SK-N-MC (cell line): ENCODE measurements around the gene PTPRN2.

Source experiments
- EZH2 ChIP-seq: fragments of 200-600 bp; sonication (generic); IDR thresholded peaks from one replicate; pipeline ENCODE4 v1.6.1; 2017; ENCODE audit warnings: antibody characterized with exemption
- FOXP2 ChIP-seq: optimal IDR thresholded peaks from 2 replicates; pipeline ENCODE3; 2011; ENCODE audit warnings: mild to moderate bottlenecking, moderate library complexity; ENCODE audit not compliant: insufficient read depth; ENCODE audit errors: extremely low read length, control extremely low read depth
- POLR2AphosphoS5 ChIP-seq: IDR thresholded peaks from 2 replicates; pipeline ENCODE4 v1.6.1; 2012; ENCODE audit warnings: mild to moderate bottlenecking, low read depth, low read length, borderline replicate concordance

DNA sequence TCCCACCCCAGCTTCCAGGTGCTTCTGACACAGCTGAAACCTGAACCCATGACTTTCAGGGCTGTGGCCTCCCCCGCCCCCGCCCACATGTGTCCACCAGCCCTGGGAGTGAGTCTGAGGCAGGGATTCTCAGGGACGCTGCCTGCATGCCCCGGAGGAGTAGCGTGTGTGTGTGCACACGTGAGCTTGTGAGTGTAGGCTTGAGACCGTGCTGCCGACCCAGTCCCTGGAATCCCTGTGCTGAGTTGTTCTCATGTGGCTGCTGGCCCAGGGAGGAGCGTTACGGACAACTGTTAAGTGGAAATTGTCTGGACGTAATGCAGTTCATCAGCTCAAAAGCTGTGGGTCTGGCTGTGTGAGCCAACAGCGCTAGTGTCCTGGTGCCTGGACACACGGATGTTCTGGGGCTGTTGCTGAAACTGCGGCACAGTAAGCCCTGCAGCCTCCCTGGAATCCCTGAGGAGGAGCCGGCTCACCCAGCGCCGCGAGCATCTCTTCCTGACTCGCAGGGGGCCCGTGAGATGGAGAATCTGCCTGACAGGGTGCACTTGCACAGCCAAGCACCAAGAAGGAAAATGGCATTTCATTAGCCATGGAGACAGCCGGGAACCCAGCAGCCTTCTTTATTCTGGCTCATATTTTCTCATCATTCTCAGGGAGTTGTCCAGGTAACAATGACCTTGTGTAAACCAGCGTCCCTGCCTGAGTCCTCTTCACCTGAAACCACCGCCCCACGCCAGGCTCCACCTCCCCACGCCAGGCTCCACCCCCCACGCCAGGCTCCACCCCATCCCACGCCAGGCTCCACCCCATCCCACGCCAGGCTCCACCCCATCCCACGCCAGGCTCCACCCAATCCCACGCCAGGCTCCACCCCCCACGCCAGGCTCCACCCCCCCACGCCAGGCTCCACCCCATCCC is 603.9 kb downstream of the PTPRN2 start:
- TF ChIP-seq EZH2 (no peak), POLR2AphosphoS5 (no peak), FOXP2 (no peak)
